HL-60 (cell line): Measurements from ENCODE around the gene DENND5A.
"Not testable (repeated sequence)": the region's sequence is repeated elsewhere in the genome, so short reads cannot be mapped to it uniquely, and the experiment has no call there.

Experiments used
- DNase-seq, 2 experiments: peaks; one replicate each; pipeline ENCODE4 v3.0.0-alpha.2; 2010 to 2020; ENCODE audit warnings: low read depth in 1 of 2, low spot score in 1 of 2
- H3K27ac ChIP-seq: fragments of 250-450 bp; sonication (Bioruptor Pico); replicated peaks from 2 replicates; pipeline ENCODE4 v1.5.1; 2020; ENCODE audit warnings: mild to moderate bottlenecking, moderate library complexity
- H3K27me3 ChIP-seq: fragments of 250-450 bp; sonication (Bioruptor Pico); 2 replicates; pipeline ENCODE4 v1.5.1; 2021; ENCODE audit warnings: mild to moderate bottlenecking, moderate library complexity; ENCODE audit not compliant: insufficient read depth, poor library complexity, severe bottlenecking
- H3K4me3 ChIP-seq: replicated peaks from 2 replicates; pipeline ENCODE4 v1.5.1; 2011; ENCODE audit warnings: mild to moderate bottlenecking, control low read depth, low read length; ENCODE audit not compliant: insufficient read depth
- GABPA ChIP-seq: IDR thresholded peaks from 2 replicates; pipeline ENCODE4 v1.6.1; 2012; ENCODE audit warnings: low read depth
- POLR2AphosphoS5 ChIP-seq: IDR thresholded peaks from 2 replicates; pipeline ENCODE4 v1.6.1; 2012; ENCODE audit warnings: low read depth
- REST ChIP-seq: IDR thresholded peaks from 2 replicates; pipeline ENCODE4 v1.6.1; 2012; ENCODE audit warnings: low read depth; ENCODE audit not compliant: insufficient replicate concordance
- SPI1 ChIP-seq: IDR thresholded peaks from 2 replicates; pipeline ENCODE4 v1.6.1; 2012; ENCODE audit warnings: low read depth, mild to moderate bottlenecking, borderline replicate concordance
- TF ChIP-seq, protein P1 (sequence below): IDR thresholded peaks from one replicate; pipeline ENCODE4 v1.5.1; 2011; ENCODE audit warnings: low read length, control low read depth, inconsistent platforms; ENCODE audit not compliant: insufficient read depth

DENND5A gene

GRCh38 chr11:9222654-9223053 is 42.5 kb downstream of the DENND5A start:
- TF ChIP-seq GABPA (no peak), REST (no peak), SPI1 (no peak), POLR2AphosphoS5 (no peak)
- TF ChIP-seq, protein P1, sequence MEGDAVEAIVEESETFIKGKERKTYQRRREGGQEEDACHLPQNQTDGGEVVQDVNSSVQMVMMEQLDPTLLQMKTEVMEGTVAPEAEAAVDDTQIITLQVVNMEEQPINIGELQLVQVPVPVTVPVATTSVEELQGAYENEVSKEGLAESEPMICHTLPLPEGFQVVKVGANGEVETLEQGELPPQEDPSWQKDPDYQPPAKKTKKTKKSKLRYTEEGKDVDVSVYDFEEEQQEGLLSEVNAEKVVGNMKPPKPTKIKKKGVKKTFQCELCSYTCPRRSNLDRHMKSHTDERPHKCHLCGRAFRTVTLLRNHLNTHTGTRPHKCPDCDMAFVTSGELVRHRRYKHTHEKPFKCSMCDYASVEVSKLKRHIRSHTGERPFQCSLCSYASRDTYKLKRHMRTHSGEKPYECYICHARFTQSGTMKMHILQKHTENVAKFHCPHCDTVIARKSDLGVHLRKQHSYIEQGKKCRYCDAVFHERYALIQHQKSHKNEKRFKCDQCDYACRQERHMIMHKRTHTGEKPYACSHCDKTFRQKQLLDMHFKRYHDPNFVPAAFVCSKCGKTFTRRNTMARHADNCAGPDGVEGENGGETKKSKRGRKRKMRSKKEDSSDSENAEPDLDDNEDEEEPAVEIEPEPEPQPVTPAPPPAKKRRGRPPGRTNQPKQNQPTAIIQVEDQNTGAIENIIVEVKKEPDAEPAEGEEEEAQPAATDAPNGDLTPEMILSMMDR = no peak
- Histone ChIP-seq H3K4me3 (no peak overlapping the region), H3K27me3 (no peaks in the 10 kb centered on the region), H3K27ac (no peak overlapping the region)
- peak in 1 of 2 experiments; percentile 37 for DNase-seq

GRCh38 chr11:9220853-9221252 is 44.3 kb downstream of the DENND5A start:
- not testable (repeated sequence) for H3K27ac ChIP-seq, H3K27me3 ChIP-seq, H3K4me3 ChIP-seq, DNase-seq

- no peak for TF ChIP-seq REST
- no peak for TF ChIP-seq SPI1
- TF ChIP-seq POLR2AphosphoS5 = no peak
- TF ChIP-seq, protein P1 = no peak
- TF ChIP-seq GABPA = no peak
- DNase-seq = peak; percentile 43 to 63
- Histone ChIP-seq H3K27me3 (no peaks in the 10 kb centered on the region), H3K27ac (no peak overlapping the region; the same call in 1 of the 2 replicates), H3K4me3 (no peak overlapping the region)
Observed at GRCh38 chr11:9219572-9219971, 45.6 kb downstream of the DENND5A start.

DNA sequence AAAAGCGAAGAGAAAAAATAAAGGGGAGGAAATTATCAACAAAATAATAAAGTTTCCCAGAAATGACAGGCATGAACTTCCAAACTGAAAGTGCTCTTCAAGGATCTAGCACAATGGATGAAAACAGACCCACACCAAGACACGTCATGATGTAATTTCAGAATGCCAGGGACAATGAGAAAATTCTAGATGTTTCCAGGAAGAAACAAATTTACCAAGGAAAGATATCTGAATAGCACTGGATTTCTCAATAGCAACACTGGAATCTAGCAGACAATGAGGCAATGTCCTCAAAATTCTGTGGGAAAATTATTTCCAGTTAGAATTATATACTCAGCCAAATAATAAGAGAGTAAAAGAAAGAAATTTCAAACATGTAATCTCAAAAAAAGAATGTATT is 46.0 kb downstream of the DENND5A start:
- DNase-seq = no peak
- H3K27me3 ChIP-seq = no peaks in the 10 kb centered on the region
- TF ChIP-seq POLR2AphosphoS5 (no peak), REST (no peak), SPI1 (no peak), GABPA (no peak)
- TF ChIP-seq, protein P1 = no peak
- H3K27ac ChIP-seq = no peak overlapping the region; the same call in 1 of the 2 replicates
- no peak overlapping the region for H3K4me3 ChIP-seq
